IMR-90 (cell line): ENCODE results near the gene LRCH4. TPM values are rescaled to one million over a fixed set of nuclear protein-coding genes. Genes with fewer than 3 reads are reported as not detected.

Experiments
- ATAC-seq: fragments of 200-7000 bp; cut with Tn5 transposase; 2 replicates; pipeline ENCODE4 v1.9.1; 2020; ENCODE audit warnings: low read depth, mild to moderate bottlenecking, moderate library complexity
- BruUV-seq: library from RNA; stranded (reverse); fragments of 400-500 nt; replicated peaks from 2 replicates; lab custom pipeline; 2021; lab: Mats Ljungman, UMichigan
- CTCF ChIA-PET: fragments of 300-600 bp; formaldehyde crosslinking; extraction: SDS; loops from one replicate; lab custom pipeline; 2021; ENCODE audit warnings: antibody characterized with exemption; lab: Yijun Ruan, JAX
- POLR2A ChIA-PET: fragments of 300-600 bp; sonication (Branson Sonifier 250); formaldehyde crosslinking; loops from one replicate; lab custom pipeline; 2022; ENCODE audit warnings: antibody characterized with exemption; ENCODE audit not compliant: unreplicated experiment; lab: Charles Lee
- DNase-seq: peaks from one replicate; pipeline ENCODE4 v3.0.0; 2013
- H2AFZ ChIP-seq: replicated peaks from 2 replicates; pipeline ENCODE3; 2013; ENCODE audit warnings: low read length, mild to moderate bottlenecking; ENCODE audit not compliant: poor library complexity
- H2AK5ac ChIP-seq: 2 replicates; pipeline ENCODE4 v1.6.1; 2013; ENCODE audit warnings: low read depth, low read length, inconsistent platforms
- H2AK9ac ChIP-seq: replicated peaks from 2 replicates; pipeline ENCODE3; 2013; ENCODE audit warnings: mild to moderate bottlenecking, low read depth, low read length, moderate library complexity; ENCODE audit not compliant: poor library complexity
- H2BK120ac ChIP-seq: 2 replicates; pipeline ENCODE4 v1.6.1; 2013; ENCODE audit warnings: low read depth, low read length, inconsistent platforms
- H2BK15ac ChIP-seq: 3 replicates; pipeline ENCODE4 v1.6.1; 2013; ENCODE audit warnings: low read depth, low read length, inconsistent platforms
- H2BK20ac ChIP-seq: 2 replicates; pipeline ENCODE4 v1.6.1; 2013; ENCODE audit warnings: low read depth, mild to moderate bottlenecking, inconsistent platforms, low read length, moderate library complexity
- H2BK5ac ChIP-seq: 2 replicates; pipeline ENCODE4 v1.6.1; 2013; ENCODE audit warnings: mild to moderate bottlenecking, low read depth, low read length, inconsistent platforms; ENCODE audit not compliant: poor library complexity, severe bottlenecking
- H3K14ac ChIP-seq: replicated peaks from 2 replicates; pipeline ENCODE4 v1.6.1; 2013; ENCODE audit warnings: low read depth, low read length, inconsistent platforms
- H3K18ac ChIP-seq: 2 replicates; pipeline ENCODE4 v1.6.1; 2013; ENCODE audit warnings: low read depth, low read length, control low read depth
- H3K23ac ChIP-seq: 2 replicates; pipeline ENCODE4 v1.6.1; 2013; ENCODE audit warnings: low read depth, low read length, inconsistent platforms
- H3K27ac ChIP-seq: 2 replicates; pipeline ENCODE4 v1.5.1; 2013; ENCODE audit warnings: mild to moderate bottlenecking, control low read depth, low read length; ENCODE audit not compliant: insufficient read depth
- H3K27me3 ChIP-seq: 2 replicates; pipeline ENCODE4 v1.6.1; 2013; ENCODE audit warnings: low read length; ENCODE audit not compliant: control insufficient read depth, insufficient read depth
- H3K36me3 ChIP-seq: 2 replicates; pipeline ENCODE4 v1.6.1; 2013; ENCODE audit warnings: low read length, mixed read lengths; ENCODE audit not compliant: control insufficient read depth, insufficient read depth
- H3K4ac ChIP-seq: 2 replicates; pipeline ENCODE4 v1.6.1; 2013; ENCODE audit warnings: low read depth, low read length, inconsistent platforms
- H3K4me1 ChIP-seq: 2 replicates; pipeline ENCODE4 v1.6.1; 2013; ENCODE audit warnings: low read length, mixed read lengths; ENCODE audit not compliant: control insufficient read depth, insufficient read depth
- H3K4me2 ChIP-seq: 2 replicates; pipeline ENCODE4 v1.6.1; 2013; ENCODE audit warnings: low read depth, mild to moderate bottlenecking, control low read depth, low read length, moderate library complexity
- H3K4me3 ChIP-seq: 2 replicates; pipeline ENCODE4 v1.5.1; 2013; ENCODE audit warnings: low read depth, mild to moderate bottlenecking, control low read depth, low read length, moderate library complexity; ENCODE audit not compliant: insufficient read depth
- H3K56ac ChIP-seq: 2 replicates; pipeline ENCODE4 v1.6.1; 2013; ENCODE audit warnings: low read length, inconsistent platforms; ENCODE audit not compliant: insufficient read depth; ENCODE audit errors: extremely low read depth
- H3K79me1 ChIP-seq, 2 experiments: 2 replicates each; pipeline ENCODE4 v1.6.1; 2013; ENCODE audit warnings: low read length in 2 of 2, inconsistent platforms in 1 of 2, low read depth in 1 of 2
- H3K9ac ChIP-seq: 2 replicates; pipeline ENCODE4 v1.6.1; 2013; ENCODE audit warnings: low read depth, low read length, control low read depth
- H3K9me1 ChIP-seq: 2 replicates; pipeline ENCODE4 v1.6.1; 2013; ENCODE audit warnings: low read length, inconsistent platforms; ENCODE audit not compliant: insufficient read depth
- H3K9me3 ChIP-seq: 2 replicates; pipeline ENCODE4 v1.6.1; 2013; ENCODE audit warnings: low read length; ENCODE audit not compliant: control insufficient read depth, insufficient read depth
- H4K20me1 ChIP-seq: 2 replicates; pipeline ENCODE4 v1.6.1; 2013; ENCODE audit warnings: low read length, inconsistent platforms; ENCODE audit not compliant: insufficient read depth
- H4K5ac ChIP-seq: 2 replicates; pipeline ENCODE4 v1.6.1; 2013; ENCODE audit warnings: mild to moderate bottlenecking, low read depth, low read length, control low read depth
- H4K8ac ChIP-seq, 2 experiments: 2 replicates each; pipeline ENCODE4 v1.6.1; 2013; ENCODE audit warnings: low read depth in 2 of 2, low read length in 2 of 2, control low read depth in 1 of 2, inconsistent platforms in 1 of 2
- H4K91ac ChIP-seq: 2 replicates; pipeline ENCODE4 v1.6.1; 2013; ENCODE audit warnings: low read depth, low read length, inconsistent platforms; ENCODE audit not compliant: insufficient read depth
- BHLHE40 ChIP-seq: fragments of 150-350 bp; IDR thresholded peaks from 2 replicates; pipeline ENCODE4 v1.6.1; 2016; ENCODE audit warnings: mild to moderate bottlenecking, low read depth, low read length
- CEBPB ChIP-seq: IDR thresholded peaks from 2 replicates; pipeline ENCODE4 v1.6.1; 2012; ENCODE audit warnings: low read depth, low read length, improper control_type of control experiment
- CHD1 ChIP-seq: IDR thresholded peaks from 2 replicates; pipeline ENCODE4 v1.6.1; 2012; ENCODE audit warnings: low read depth, low read length, improper control_type of control experiment
- CTCF ChIP-seq: conservative IDR thresholded peaks from 2 replicates; pipeline ENCODE4 v1.5.1; 2012; ENCODE audit warnings: mild to moderate bottlenecking, low read depth, low read length, improper control_type of control experiment
- FOS ChIP-seq: fragments of 150-350 bp; IDR thresholded peaks from 2 replicates; pipeline ENCODE4 v1.6.1; 2016; ENCODE audit warnings: low read depth, low read length
- MAFK ChIP-seq: IDR thresholded peaks from 2 replicates; pipeline ENCODE4 v1.6.1; 2012; ENCODE audit warnings: low read depth, low read length, improper control_type of control experiment
- MAZ ChIP-seq: IDR thresholded peaks from 2 replicates; pipeline ENCODE4 v1.6.1; 2012; ENCODE audit warnings: low read depth, mild to moderate bottlenecking, low read length, improper control_type of control experiment, moderate library complexity, borderline replicate concordance
- MXI1 ChIP-seq: IDR thresholded peaks from 2 replicates; pipeline ENCODE4 v1.6.1; 2012; ENCODE audit warnings: low read depth, mild to moderate bottlenecking, low read length, moderate library complexity, borderline replicate concordance
- NFE2L2 ChIP-seq: fragments of 150-350 bp; IDR thresholded peaks from 2 replicates; pipeline ENCODE4 v1.6.1; 2016; ENCODE audit warnings: low read depth, mild to moderate bottlenecking, low read length
- POLR2A ChIP-seq: IDR thresholded peaks from 2 replicates; pipeline ENCODE4 v1.6.1; 2012; ENCODE audit warnings: mild to moderate bottlenecking, low read depth, low read length
- RAD21 ChIP-seq: IDR thresholded peaks from 2 replicates; pipeline ENCODE4 v1.6.1; 2012; ENCODE audit warnings: low read length, improper control_type of control experiment
- RFX5 ChIP-seq: IDR thresholded peaks from 2 replicates; pipeline ENCODE4 v1.8.0; 2012; ENCODE audit warnings: low read depth, mild to moderate bottlenecking, low read length, moderate library complexity
- SMC3 ChIP-seq: fragments of 150-350 bp; IDR thresholded peaks from 2 replicates; pipeline ENCODE4 v1.6.1; 2016; ENCODE audit warnings: low read depth, mild to moderate bottlenecking, antibody characterized with exemption, low read length, moderate library complexity
- USF2 ChIP-seq: fragments of 150-350 bp; IDR thresholded peaks from 2 replicates; pipeline ENCODE4 v1.6.1; 2017; ENCODE audit warnings: mild to moderate bottlenecking, antibody characterized with exemption, low read length, low read depth
- WGBS, 2 experiments: methylation state at CpG; one replicate each; pipeline versions ENCODE4 v1.1.5 to v1.1.7; 2013; ENCODE audit warnings: missing lambda C conversion rate in 2 of 2; ENCODE audit not compliant: insufficient read length in 1 of 2; ENCODE audit errors: extremely low coverage in 2 of 2; 5-methylcytosine and 5-hydroxymethylcytosine counted together
- dilution Hi-C: fragments of 300-500 bp; cut with HindIII; formaldehyde crosslinking; loops from one replicate; pipeline ENCODE4 v1.14.3; 2018; ENCODE audit warnings: low sequenced_read_pairs; ENCODE audit not compliant: unreplicated experiment
- in situ Hi-C: fragments of 300-500 bp; cut with MboI; formaldehyde crosslinking; loops from 3 replicates; pipeline ENCODE4 v1.14.3; 2019; ENCODE audit warnings: low sequenced_read_pairs, inconsistent platforms, mixed read lengths
- intact Hi-C: fragments of 100-400 bp; cut with micrococcal nuclease; formaldehyde crosslinking; loops from 2 replicates; pipeline ENCODE4 v1.10.0; 2022
- polyA plus RNA-seq, 3 experiments: library from polyadenylated mRNA; depleted of rRNA; stranded (reverse); fragments of >200 nt; gene quantifications; 2 replicates each; pipeline ENCODE4 v1.2.3, GENCODE V29; 2012; ENCODE audit warnings: low replicate concordance in 1 of 3
- total RNA-seq: library from RNA; depleted of rRNA; stranded (reverse); fragments of >200 nt; gene quantifications from 2 replicates; pipeline ENCODE4 v1.2.3, GENCODE V29; 2012
- TF ChIP-seq, protein P1 (sequence below): fragments of 150-350 bp; IDR thresholded peaks from 2 replicates; pipeline ENCODE4 v1.6.1; 2016; ENCODE audit warnings: low read depth, mild to moderate bottlenecking, low read length, moderate library complexity, borderline replicate concordance

The LRCH4 gene
- total and polyA plus RNA-seq, 2 of the 4 experiments (the other 2 are of a cell fraction) = 5.0 to 41.3 TPM

DNA sequence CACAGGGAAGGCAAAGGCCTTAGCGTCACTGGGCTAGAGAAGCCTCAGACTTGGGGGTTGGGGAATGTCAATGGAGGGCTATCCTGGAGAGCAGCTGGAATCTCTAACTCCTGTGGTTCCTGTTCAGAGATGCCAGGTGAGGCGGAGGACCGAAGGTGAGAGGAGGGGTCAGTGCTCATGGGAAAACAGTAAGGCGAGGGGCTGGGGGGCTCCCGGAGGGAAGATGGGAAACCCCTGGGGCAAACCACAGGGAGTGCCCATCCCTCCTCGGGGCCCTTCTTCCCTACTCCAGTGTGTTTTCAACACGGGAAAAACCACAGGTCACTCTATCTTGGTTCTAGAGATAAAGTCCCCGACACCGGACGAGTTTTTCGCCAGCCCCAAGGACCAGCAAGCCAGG, 3.3 kb downstream of the LRCH4 start:
- Histone ChIP-seq H3K27ac (peak overlapping the region; percentile 96), H3K4me1 (peaks cover 12% of the 10 kb centered on the region), H3K4ac (peak overlapping the region; percentile 99; the same call in 1 of the 2 replicates), H4K91ac (0 out of 2 replicates have a peak overlapping the region, but pooled peaks have one; percentile 14), H3K9ac (peak overlapping the region; percentile 91; the same call in 1 of the 2 replicates), H3K9me3 (no peaks in the 10 kb centered on the region), H3K18ac (no peak overlapping the region; the same call in 1 of the 2 replicates), H2AK9ac (peak overlapping the region; percentile 98), H4K8ac (peak overlapping the region in 1 of 2 experiments; percentile 77; a peak in 1 of 4 replicates), H2BK20ac (peak overlapping the region; percentile 38), H3K4me3 (no peak overlapping the region), H3K4me2 (peak overlapping the region; percentile 88; the same call in 1 of the 2 replicates), H3K27me3 (no peaks in the 10 kb centered on the region), H2BK15ac (no peak overlapping the region), H2BK5ac (no peak overlapping the region), H2AFZ (peak overlapping the region; percentile 27), H3K36me3 (peaks cover 46% of the 10 kb centered on the region), H3K23ac (peak overlapping the region; percentile 60), H2BK120ac (peak overlapping the region; percentile 96; the same call in 1 of the 2 replicates), H3K14ac (peak overlapping the region; percentile 96), H2AK5ac (peak overlapping the region; percentile 77; the same call in 1 of the 2 replicates), H4K5ac (no peak overlapping the region), H4K20me1 (peaks cover 39% of the 10 kb centered on the region), H3K9me1 (peaks cover 5% of the 10 kb centered on the region), H3K56ac (0 out of 2 replicates have a peak overlapping the region, but pooled peaks have one; percentile 3), H3K79me1 (peaks cover 17 to 70% of the 10 kb centered on the region in 2 experiments)
- no TSS peak for BruUV-seq
- in situ Hi-C loops = loop anchor here (25.0 kb wide), 1 partner anchor 280 kb away; the partner anchor contains the start of genes SLC12A9 and TRIP6
- dilution Hi-C loops = no loop called here
- DNase-seq (no peak), ATAC-seq (no peak)
- intact Hi-C loops = loop anchor here (10.0 kb wide), 1 partner anchor 252 kb away; no protein-coding TSS in a partner anchor
- 80% methylated on average over 1 of the region's 11 CpGs; no CpG with 5 or more reads in 1 of the 2 experiments for WGBS, 2 experiments
- POLR2A ChIA-PET = interaction anchor here (0.6 kb wide), 2 partner anchors 129 to 635 kb away, joined by 3 to 4 read pairs; partner anchors contain the start of gene PLOD3
- CTCF ChIA-PET = interaction anchor here (0.5 kb wide), 1 partner anchor 114 kb away, joined by 3 read pairs; no protein-coding TSS in a partner anchor
- TF ChIP-seq POLR2A = no peak
- TF ChIP-seq USF2 = no peak
- TF ChIP-seq, protein P1, sequence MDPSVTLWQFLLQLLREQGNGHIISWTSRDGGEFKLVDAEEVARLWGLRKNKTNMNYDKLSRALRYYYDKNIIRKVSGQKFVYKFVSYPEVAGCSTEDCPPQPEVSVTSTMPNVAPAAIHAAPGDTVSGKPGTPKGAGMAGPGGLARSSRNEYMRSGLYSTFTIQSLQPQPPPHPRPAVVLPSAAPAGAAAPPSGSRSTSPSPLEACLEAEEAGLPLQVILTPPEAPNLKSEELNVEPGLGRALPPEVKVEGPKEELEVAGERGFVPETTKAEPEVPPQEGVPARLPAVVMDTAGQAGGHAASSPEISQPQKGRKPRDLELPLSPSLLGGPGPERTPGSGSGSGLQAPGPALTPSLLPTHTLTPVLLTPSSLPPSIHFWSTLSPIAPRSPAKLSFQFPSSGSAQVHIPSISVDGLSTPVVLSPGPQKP = no peak
- no peak for TF ChIP-seq NFE2L2
- TF ChIP-seq CEBPB = no peak
- no peak for TF ChIP-seq MAZ
- TF ChIP-seq RAD21 = no peak
- TF ChIP-seq FOS = no peak
- TF ChIP-seq MXI1 = no peak
- TF ChIP-seq SMC3 = no peak
- no peak for TF ChIP-seq RFX5
- no peak for TF ChIP-seq BHLHE40
- no peak for TF ChIP-seq MAFK
- no peak for TF ChIP-seq CTCF
- no peak for TF ChIP-seq CHD1
